ENCODE measurements around the gene HOXD4.

The HOXD4 gene

DNA sequence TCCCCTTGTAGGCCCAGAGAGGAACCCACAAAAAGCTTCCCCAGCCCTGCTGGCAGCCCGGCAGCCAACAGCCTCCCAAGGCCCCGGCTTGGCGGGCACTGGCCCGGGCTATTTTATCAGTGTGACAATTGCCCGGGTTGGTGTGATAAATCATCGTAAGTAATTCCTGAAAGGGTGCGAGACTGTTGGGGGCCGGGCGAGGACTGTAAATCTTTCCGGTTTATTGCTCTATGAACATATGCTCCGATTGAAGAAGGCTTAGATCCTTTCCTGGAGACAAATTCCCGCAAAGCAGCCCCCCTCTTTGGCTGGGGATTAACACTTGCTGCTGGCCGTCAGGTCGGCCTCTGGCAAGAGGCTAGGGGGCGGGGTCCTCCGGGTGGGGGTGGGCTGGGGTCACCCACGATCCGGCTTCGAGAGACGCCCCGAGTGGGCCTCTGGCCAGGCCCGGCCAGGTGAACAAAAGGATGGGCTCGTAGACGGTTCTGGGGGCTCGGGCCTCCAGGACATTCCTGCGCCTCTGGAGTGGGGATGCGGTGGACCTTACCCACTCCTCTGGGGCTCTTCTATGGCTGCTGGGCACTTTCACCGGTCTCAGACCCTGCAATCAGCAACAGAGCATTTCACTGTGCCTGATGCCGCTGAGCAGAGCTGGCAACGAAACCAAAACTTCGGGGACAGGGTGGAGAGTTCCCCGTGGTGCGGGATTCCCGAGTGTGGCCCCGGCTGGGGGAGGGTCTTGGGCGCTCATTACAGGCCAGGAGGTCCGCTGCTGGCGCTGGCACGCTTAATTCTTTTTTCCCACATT, 7.7 kb downstream of the HOXD4 start:
- no peak for DNase-seq

DNA sequence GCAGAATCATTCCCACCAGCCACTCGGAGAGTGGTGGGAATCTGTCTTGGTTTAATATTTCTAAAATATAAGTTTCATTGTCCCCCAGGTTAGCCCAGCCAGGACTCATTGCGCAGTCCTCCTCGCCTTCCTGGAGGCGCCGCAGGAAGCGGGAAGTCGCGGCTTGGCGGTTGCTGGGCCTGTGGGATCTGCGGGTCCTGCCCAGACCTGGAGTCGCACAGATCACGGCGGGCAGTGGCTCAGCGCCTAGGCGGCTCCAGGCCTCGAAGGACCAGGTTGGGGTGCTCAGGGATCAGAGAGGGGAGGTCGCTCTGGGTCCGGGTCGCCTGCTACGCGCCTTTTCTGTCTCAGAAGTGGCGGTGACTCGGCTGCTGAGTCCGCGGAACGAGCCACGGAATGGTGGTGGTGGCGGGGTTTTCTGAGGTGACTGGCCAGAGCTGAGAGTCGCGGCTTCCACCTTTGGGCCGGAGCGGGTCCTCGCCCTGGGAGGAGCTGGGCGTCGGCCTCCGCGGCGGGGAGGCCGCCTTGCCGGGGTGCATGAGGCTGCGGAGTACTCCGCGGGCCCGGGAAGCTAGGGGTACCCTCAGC, 8.4 kb downstream of the HOXD4 start:
- DNase-seq = no peak

DNA sequence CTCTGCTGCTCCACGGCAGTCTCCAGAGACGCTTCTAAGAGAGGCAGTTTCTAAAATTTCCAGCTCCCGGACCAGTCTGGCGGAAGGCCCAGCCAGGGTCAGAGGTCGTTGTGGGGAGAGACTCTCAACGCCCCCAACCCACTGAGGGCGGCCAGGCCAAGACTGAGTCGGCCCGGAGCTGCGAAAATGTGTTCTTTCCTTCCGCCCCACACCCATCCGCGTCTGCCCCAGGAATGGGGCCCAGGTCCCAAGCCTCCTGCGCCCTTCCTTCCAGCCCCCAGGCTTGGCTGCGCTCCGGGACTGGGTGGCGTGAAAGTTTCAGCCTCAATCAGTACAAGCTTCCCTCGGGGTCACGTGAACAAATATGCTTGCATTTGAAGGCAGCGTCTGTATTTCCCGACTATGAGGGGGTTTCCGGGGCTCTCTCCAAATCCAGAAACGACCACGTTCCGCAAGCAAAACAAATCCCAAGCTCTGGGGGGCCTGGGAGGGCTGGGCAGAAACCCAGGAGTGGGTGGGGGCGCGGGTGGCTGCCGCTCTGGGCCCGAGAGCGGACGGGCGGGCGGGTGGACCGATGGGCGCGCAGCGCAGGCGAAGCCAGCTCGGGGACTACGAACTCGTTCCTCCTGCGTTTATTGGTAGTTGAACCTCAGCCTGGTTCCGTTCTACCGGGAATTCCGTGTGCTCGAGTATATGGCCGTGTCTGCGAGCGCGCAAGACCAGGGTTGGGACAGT, 9.1 kb downstream of the HOXD4 start:
- peak; percentile 66 for DNase-seq

DNA sequence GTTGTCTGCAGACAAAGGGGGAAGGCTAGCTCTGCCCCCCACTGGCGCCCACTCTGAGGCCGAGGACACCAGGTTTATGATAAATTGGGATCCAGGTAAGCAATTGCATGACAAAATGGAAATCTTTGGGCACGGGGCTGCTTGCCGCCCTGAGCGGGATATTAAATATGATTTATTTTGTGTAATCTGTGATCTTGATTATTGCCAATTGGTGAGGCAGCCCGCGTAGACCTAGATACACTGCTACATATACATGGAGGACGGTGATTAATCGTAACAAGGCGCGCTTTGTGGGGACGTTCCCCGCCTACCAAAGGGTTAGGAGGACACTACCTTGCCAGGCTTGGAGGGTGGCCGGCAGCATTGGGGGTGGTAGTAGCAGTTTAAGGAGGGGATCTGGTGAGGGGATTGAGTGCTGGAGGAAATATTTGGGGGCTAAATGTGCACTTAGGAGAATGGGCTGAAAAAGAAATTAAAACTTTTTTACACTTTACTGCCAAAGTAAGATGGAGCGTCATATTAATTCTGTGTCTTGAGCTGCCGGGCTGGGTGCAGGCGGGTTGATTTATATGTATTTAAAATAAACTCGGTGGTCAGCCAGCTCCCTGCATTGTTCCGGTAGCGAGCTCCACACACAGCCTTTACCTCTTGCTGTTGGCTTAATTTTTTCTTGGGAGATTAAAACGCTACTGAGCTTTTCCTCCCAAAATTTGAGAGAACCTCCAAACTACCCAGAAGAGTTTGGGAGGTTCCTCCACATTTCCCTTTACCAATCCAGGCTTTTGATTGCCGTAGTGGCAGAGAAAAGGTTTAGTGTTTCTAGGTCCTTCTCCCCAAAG, 9.9 kb downstream of the HOXD4 start:
- no peak for DNase-seq

DNA sequence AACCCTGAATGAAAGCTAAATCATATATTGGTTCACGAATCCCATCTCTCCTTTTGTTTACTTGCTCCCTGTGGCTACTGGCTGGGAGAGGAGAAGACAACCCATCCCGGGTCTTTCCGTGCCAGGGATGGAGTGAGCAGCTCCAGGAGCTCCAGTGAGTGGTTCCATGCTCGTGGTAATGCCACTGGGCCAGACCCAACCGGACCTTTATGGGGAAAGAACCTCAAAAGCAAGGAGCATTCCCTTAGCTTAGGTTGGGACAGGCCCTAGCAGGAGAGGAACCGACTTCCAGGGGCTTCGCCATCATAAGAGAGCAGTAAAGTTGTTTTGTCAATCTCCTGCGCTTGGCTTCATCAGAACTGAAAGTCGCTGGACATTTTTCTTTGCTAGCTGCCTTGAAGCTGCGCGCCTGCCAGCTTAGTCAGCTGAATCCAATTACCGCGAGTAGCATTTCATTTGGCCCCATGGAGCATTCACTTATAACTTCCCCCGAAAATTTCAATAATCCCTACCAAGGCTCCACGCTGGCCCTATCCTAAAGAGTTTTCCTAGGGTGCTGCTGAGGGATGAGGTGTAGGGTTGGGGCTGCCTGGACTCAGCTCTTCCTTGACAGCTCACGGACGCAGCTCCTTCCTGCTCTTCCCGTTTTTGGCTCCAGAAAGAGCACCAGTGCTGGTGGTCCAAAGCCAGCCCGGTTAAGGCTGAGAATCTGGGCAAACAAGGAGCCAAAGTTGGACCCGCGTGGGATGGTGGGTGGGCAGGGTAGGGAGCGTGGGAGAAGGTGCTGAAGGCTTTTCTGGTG, 10.7 kb downstream of the HOXD4 start:
- peak; percentile 73 for DNase-seq

DNA sequence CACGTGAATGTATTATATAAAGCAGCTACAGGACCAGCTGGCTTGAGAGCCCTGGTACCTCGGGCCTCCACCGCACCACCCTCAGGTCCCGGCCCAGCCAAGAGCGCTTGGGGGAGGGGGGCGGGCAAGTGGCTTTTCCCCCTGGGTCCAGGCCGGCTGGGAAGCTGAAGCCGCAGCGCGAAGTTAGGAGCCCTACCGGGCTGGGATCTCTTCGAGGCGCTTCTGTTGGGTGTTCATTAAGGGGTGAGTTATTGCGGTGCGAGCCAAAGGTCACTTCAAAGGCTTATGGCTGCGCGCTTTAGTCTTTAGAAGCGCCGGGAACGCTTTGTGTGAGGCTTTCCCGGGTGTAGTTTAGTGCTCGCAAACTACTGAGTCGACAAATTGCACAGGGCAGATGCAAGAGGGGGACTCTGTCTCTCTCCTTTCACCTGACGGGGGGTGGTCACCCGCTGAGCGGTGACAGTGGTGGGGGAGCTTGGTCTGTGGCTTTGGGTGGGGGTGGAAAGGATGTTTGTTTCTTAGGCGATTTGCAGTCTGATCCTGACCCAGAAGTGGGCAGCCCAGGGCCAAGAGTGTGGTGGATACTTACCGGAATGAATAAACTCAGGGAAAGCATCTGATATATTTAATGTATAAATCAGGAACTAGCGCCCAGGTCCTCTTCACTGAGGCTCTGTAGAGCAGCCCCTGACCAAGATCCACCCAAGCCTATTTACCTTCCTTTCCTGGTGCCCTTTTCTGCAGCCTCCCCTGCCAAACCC, 11.7 kb downstream of the HOXD4 start:
- no peak for DNase-seq

DNA sequence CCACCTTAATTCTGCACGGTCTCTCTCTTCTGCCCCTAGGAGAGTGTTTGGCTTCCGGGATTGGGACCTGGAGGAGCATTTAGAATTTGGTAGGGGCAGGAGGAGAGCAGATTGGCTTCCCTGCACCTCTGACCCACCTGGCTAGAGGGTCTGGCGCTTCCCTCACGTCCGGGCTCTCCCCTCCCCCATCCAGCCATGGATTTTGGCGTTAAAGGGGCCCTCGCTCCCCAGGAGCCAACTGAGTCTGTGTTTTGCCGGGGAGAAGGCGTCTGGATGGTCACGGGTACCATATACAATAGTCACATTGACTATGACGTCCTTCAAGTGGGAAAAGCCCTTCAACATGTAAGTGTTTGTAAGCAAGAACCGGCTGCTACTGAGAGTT, 12.3 kb downstream of the HOXD4 start:
- no peak for DNase-seq

DNA sequence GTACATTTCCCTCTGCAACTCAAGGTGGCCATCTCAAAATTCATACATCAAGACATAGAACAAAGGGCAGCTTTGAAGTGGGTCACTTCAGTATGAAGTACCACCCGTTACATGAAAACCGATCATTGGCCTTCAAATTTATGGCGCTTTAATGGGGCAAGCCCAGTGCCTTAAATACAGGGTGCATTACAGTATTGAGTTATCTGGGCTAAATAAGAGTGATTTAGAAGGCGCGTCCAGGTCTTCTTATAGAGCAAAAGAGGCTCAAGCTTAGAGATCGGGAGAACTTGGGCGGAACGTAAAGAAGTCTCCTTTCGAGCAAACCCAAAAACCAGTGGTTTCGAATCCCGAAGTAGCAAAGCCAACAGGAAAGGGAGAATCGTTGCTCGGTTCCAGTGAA, 12.9 kb downstream of the HOXD4 start:
- no peak for DNase-seq

DNA sequence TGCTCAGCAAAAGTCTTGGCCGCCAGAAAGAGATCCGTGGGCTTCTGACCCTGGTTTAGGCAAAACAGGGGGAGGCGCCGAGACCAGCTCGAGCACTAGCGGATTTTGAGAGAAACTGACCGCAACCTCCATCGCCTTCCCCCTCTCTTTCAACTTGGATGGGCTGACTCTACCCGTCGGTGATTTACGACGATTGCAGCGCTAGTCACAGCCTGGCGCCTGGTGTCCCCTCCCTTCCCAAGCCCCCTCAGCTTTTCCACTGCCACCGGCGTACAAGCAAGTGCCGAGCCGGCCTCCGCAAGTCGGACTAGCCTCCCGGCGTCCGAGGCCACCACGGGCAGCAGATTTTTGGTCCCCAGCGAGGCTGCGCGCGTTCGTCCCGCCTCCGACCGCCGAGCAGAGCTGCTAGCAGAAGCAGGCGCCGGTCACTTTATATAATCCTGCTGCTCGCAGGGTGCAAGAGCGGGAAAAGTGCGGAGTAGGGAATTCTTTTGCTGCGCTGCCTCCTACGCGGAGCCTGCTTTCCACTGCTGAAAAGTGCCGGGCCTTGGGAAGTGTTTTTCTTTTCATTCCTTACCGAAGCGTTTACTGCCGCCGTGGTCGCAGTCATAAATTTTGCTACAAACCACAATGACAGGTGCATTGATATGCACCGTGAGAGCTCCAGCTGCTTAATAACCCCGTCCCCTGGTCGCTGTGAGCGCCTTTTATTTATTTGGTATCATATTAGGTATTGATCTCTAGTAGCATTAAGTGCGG, 13.4 kb downstream of the HOXD4 start:
- DNase-seq = no peak

DNA sequence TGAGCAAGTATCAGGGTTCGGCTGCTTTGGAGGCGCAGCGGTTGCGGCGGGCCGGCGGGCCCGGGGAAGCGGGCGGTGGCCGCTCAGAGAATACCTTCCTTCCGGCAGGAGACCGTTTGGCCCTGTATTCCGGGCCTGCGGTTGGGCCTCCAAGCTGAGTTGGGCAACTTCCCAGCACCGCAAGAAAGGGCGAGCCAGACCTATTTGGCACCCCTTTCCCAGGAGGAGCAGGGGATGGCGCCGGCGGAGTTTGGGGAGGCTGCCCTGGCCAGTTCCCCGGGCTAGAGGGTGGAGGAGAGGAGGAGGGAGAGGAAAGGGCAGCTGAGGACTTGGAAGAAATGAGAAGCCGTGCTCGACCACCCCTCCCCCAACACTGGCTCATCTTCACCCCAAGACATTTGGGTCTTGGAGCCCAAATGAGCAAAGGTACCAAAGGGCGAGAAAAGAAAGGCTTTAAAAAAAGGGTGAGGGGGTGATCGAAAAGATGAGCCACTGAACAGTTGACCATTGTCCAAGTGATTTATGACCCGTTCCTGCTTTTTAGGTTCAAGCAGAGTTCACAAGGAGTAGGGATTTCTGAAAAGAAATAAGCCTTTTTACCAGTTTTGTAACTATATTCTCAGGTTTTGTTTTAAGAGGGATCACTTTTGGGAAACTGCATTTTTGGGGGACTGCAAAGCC, 14.2 kb downstream of the HOXD4 start:
- DNase-seq = no peak

DNA sequence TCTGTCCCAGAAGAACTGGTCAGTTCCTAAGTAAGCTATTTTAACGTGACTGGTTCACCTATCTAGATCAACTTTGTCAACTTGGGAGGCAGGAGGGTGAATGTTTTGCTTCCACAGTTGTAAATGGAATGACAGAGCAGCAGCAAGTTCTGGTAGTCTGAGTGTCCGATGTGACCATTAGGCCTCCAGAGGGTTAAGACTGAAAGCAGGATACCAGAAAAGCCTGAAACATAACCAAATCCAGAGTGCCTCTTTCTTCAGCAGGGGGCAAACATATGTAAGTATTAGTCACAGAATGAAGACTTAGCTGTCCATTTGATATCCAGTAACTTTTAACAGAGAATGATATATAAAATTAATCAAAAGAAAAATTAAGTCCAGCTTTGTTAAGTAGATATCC, 14.9 kb downstream of the HOXD4 start:
- no peak for DNase-seq

DNA sequence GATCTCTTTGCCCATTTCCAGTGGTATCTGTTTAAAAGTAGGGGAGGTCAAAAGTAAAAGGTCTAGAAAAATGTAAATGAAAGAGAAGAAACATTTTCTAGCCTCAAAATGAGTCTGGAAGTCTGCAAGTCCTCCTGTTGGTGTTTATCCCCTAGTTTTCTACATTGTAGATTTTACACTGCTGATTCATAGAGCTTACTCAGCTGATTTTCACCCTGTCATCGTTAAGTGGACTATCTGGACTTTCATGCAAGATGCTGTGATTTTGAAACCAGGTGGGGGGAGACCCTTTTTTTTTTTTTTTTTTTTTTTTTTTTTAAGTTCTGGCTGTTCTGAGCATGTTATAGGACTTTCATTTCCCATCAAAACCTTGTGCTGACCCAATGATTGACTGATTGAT, 16.0 kb downstream of the HOXD4 start:
- no peak for DNase-seq

DNA sequence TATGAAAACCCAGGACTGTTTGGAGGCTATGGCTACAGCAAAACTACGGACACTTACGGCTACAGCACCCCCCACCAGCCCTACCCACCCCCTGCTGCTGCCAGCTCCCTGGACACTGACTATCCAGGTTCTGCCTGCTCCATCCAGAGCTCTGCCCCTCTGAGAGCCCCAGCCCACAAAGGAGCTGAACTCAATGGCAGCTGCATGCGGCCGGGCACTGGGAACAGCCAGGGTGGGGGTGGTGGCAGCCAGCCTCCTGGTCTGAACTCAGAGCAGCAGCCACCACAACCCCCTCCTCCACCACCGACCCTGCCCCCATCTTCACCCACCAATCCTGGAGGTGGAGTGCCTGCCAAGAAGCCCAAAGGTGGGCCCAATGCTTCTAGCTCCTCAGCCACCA, 17.8 kb downstream of the HOXD4 start:
- DNase-seq = no peak

DNA sequence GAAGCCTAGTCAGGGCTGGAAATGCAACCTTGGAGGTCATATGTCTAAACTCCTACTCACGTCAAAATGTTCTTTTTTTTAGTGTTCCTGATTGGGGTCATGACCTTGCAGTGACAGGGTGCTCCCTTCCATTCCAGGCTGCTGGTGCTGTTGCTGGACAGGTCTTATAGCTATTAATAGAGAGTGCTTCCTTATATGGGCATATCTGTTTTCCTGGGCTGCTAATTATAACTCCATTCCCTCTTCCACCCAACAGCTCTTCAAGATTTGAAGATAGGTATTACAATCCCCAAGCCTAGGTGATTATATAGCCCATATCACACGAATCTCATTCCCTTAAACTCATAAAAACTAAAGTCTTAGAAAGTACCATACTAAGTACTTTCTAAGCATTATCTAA, 18.4 kb downstream of the HOXD4 start:
- no peak for DNase-seq

DNA sequence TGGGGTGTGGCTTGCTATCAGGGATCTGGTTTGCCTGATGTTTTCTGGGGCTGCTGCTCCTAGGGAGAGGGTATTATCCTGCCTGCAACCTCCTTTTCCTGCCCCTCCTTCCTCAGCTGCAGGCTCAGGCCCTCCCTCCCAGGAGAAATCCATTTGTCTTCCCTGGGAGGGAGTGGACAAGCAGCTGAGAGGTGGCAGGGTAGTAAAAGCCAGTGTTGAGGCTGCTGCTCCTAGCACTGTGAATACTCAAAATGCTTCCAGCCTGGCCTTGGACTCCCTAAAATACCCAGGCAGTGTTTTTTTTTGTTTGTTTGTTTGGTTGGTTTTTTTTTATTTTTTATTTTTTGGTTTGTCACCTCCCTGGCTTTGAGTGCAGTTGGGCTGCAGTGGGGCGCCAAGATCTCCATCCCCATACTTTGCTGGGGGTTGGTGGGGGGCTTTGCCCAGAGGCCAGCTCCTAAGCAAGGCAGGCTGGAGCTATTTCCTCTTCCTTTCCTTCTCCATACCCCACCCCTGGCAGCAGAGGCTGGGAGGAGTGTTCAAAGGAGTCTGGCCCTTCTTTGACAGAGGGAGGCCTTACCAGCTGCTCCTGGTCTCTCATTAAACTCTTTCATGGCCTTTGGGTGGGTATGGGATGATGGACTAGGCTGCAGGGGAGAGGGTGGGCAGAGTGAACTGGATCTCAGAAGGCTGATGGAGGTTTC, 19.4 kb downstream of the HOXD4 start:
- DNase-seq = no peak

DNA sequence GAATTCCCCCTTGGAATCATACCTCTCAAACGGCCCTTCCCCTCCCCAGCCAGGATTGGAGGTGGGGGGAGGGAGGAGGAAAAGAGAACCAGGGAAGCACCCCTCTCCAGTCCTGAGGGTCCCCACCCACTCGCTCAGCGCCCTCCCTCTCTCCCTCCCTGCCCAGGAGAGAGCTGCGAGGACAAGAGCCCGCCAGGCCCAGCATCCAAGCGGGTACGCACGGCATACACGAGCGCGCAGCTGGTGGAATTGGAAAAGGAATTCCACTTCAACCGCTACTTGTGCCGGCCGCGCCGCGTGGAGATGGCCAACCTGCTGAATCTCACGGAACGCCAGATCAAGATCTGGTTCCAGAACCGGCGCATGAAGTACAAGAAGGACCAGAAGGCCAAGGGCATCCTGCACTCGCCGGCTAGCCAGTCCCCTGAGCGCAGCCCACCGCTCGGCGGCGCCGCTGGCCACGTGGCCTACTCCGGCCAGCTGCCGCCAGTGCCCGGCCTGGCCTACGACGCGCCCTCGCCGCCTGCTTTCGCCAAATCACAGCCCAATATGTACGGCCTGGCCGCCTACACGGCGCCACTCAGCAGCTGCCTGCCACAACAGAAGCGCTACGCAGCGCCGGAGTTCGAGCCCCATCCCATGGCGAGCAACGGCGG, 20.1 kb downstream of the HOXD4 start:
- no peak for DNase-seq

DNA sequence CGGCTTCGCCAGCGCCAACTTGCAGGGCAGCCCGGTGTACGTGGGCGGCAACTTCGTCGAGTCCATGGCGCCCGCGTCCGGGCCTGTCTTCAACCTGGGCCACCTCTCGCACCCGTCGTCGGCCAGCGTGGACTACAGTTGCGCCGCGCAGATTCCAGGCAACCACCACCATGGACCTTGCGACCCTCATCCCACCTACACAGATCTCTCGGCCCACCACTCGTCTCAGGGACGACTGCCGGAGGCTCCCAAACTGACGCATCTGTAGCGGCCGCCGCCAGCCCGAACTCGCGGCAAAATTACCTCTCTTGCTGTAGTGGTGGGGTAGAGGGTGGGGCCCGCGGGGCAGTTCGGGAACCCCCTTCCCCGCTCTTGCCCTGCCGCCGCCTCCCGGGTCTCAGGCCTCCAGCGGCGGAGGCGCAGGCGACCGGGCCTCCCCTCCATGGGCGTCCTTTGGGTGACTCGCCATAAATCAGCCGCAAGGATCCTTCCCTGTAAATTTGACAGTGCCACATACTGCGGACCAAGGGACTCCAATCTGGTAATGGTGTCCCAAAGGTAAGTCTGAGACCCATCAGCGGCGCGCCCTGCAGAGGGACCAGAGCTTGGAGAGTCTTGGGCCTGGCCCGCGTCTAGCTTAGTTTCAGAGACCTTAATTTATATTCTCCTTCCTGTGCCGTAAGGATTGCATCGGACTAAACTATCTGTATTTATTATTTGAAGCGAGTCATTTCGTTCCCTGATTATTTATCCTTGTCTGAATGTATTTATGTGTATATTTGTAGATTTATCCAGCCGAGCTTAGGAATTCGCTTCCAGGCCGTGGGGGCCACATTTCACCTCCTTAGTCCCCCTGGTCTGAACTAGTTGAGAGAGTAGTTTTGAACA, 20.9 kb downstream of the HOXD4 start:
- DNase-seq = peak; percentile 20

Data from left hindlimb (tissue), 1 donor.